ENCODE measurements around the gene TSGA10. TPM values are rescaled to one million over a fixed set of nuclear protein-coding genes. Genes with fewer than 3 reads are reported as not detected.

TSGA10 gene
- total RNA-seq, 2 experiments from 2014 or later = 10.6 to 11.0 TPM

DNA sequence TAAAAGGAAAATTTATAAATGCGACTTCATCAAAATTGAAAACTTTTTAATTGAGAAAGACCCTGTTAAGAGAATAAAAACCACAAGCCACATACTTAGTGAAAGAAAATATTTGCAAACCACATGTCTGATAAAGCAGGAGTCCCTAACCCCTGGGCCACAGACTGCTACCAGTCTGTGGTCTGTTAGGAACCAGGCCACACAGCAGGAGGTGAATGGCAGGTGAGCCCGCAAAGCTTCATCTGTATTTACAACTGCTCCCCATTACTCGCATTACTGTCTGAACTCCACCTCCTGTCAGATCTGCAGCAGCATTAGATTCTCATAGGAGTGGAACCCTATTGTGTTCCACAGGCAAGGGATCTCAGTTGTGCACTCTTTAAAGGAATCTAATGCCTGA, 123.3 kb downstream of the TSGA10 start:
- H3K36me3 ChIP-seq (ENCODE audit: insufficient read depth, low read length) = no peaks in the 10 kb centered on the region
- Mint-ChIP-seq H3K27ac (no peak overlapping the region), H3K36me3 (ENCODE audit: low read depth) (no peaks in the 10 kb centered on the region), H3K27me3 (no peaks in the 10 kb centered on the region), H3K4me3 (no peak overlapping the region), H3K9me3 (no peaks in the 10 kb centered on the region), H3K4me1 (ENCODE audit: low read depth) (no peaks in the 10 kb centered on the region)
- no peak for ATAC-seq (ENCODE audit: poor library complexity)
- peaks cover 0 to 1% of the 10 kb centered on the region in 2 experiments for H3K9me3 ChIP-seq (ENCODE audit: control insufficient read depth in 1 of 2, insufficient read depth in 1 of 2, low read length in 2 of 2)
- no peak overlapping the region for H3K27ac ChIP-seq (ENCODE audit: low read depth in 1 of 2, low read length in 2 of 2)
- intact Hi-C loops (cut with DNase I, micrococcal nuclease) = no loop called here
- ChIA-PET POLR2A (no interaction called here), CTCF (interaction anchor here (0.7 kb wide), 1 partner anchor 397 kb away, joined by 3 read pairs; no protein-coding TSS in a partner anchor)
- no peaks in the 10 kb centered on the region for H3K4me1 ChIP-seq (ENCODE audit: insufficient read depth, low read length)
- no peak for DNase-seq
- H3K4me3 ChIP-seq (ENCODE audit: low read length) = no peak overlapping the region
- TF ChIP-seq, protein P1, sequence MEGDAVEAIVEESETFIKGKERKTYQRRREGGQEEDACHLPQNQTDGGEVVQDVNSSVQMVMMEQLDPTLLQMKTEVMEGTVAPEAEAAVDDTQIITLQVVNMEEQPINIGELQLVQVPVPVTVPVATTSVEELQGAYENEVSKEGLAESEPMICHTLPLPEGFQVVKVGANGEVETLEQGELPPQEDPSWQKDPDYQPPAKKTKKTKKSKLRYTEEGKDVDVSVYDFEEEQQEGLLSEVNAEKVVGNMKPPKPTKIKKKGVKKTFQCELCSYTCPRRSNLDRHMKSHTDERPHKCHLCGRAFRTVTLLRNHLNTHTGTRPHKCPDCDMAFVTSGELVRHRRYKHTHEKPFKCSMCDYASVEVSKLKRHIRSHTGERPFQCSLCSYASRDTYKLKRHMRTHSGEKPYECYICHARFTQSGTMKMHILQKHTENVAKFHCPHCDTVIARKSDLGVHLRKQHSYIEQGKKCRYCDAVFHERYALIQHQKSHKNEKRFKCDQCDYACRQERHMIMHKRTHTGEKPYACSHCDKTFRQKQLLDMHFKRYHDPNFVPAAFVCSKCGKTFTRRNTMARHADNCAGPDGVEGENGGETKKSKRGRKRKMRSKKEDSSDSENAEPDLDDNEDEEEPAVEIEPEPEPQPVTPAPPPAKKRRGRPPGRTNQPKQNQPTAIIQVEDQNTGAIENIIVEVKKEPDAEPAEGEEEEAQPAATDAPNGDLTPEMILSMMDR (IDR thresholded peaks at IDR 0.05) = no peak
- no peaks in the 10 kb centered on the region for H3K27me3 ChIP-seq (ENCODE audit: control insufficient read depth in 1 of 2, insufficient read depth in 2 of 2, low read length in 2 of 2)

- Mint-ChIP-seq H3K9me3 (peaks cover 3% of the 10 kb centered on the region), H3K4me1 (ENCODE audit: low read depth) (no peaks in the 10 kb centered on the region), H3K27me3 (no peaks in the 10 kb centered on the region), H3K36me3 (ENCODE audit: low read depth) (peaks cover 3% of the 10 kb centered on the region), H3K4me3 (no peak overlapping the region), H3K27ac (no peak overlapping the region)
- Histone ChIP-seq H3K9me3 (ENCODE audit: control insufficient read depth in 1 of 2, insufficient read depth in 1 of 2, low read length in 2 of 2) (peaks cover 3 to 11% of the 10 kb centered on the region in 2 experiments), H3K4me3 (ENCODE audit: low read length) (no peak overlapping the region), H3K36me3 (ENCODE audit: insufficient read depth, low read length) (no peaks in the 10 kb centered on the region), H3K27ac (ENCODE audit: low read depth in 1 of 2, low read length in 2 of 2) (no peak overlapping the region), H3K27me3 (ENCODE audit: control insufficient read depth in 1 of 2, insufficient read depth in 2 of 2, low read length in 2 of 2) (no peaks in the 10 kb centered on the region), H3K4me1 (ENCODE audit: insufficient read depth, low read length) (no peaks in the 10 kb centered on the region)
- ChIA-PET POLR2A (no interaction called here), CTCF (no interaction called here)
- ATAC-seq (ENCODE audit: poor library complexity) (no peak), DNase-seq (no peak)
- intact Hi-C loops (cut with DNase I, micrococcal nuclease) = no loop called here
- TF ChIP-seq, protein P1 (IDR thresholded peaks at IDR 0.05) = no peak
These were observed 126.2 kb downstream of the TSGA10 start for GRCh38 chr2:99028558-99028957.

GRCh38 chr2:99027856-99028255, 126.9 kb downstream of the TSGA10 start:
- H3K9me3 Mint-ChIP-seq = peaks cover 3% of the 10 kb centered on the region
- intact Hi-C loops (cut with DNase I, micrococcal nuclease) = no loop called here
- no peak overlapping the region for H3K4me3 Mint-ChIP-seq
- H3K4me1 Mint-ChIP-seq (ENCODE audit: low read depth) = no peaks in the 10 kb centered on the region
- Histone ChIP-seq H3K36me3 (ENCODE audit: insufficient read depth, low read length) (no peaks in the 10 kb centered on the region), H3K4me1 (ENCODE audit: insufficient read depth, low read length) (no peaks in the 10 kb centered on the region), H3K4me3 (ENCODE audit: low read length) (no peak overlapping the region), H3K27me3 (ENCODE audit: control insufficient read depth in 1 of 2, insufficient read depth in 2 of 2, low read length in 2 of 2) (no peaks in the 10 kb centered on the region), H3K27ac (ENCODE audit: low read depth in 1 of 2, low read length in 2 of 2) (no peak overlapping the region), H3K9me3 (ENCODE audit: control insufficient read depth in 1 of 2, insufficient read depth in 1 of 2, low read length in 2 of 2) (peaks cover 3 to 11% of the 10 kb centered on the region in 2 experiments)
- H3K27me3 Mint-ChIP-seq = no peaks in the 10 kb centered on the region
- TF ChIP-seq, protein P1 (IDR thresholded peaks at IDR 0.05) = no peak
- ChIA-PET CTCF (no interaction called here), POLR2A (no interaction called here)
- DNase-seq = no peak
- H3K27ac Mint-ChIP-seq = no peak overlapping the region
- ATAC-seq (ENCODE audit: poor library complexity) = no peak
- peaks cover 3% of the 10 kb centered on the region for H3K36me3 Mint-ChIP-seq (ENCODE audit: low read depth)
